HEK293 (cell line): ENCODE results near the gene PRDX3.

Source experiments
- CTCF ChIA-PET: fragments of 350-600 bp; formaldehyde crosslinking; extraction: SDS; loops from one replicate; lab custom pipeline; 2021; ENCODE audit warnings: antibody characterized with exemption; lab: Yijun Ruan, JAX
- POLR2A ChIA-PET: fragments of 300-600 bp; formaldehyde crosslinking; extraction: SDS; loops from one replicate; lab custom pipeline; 2020; ENCODE audit warnings: antibody characterized with exemption, inconsistent platforms; lab: Yijun Ruan, JAX
- H3K27ac ChIP-seq: fragments of 200-500 bp; sonication (Bioruptor generic); 2 replicates; pipeline ENCODE4 v1.5.1; 2014; ENCODE audit warnings: low read depth, low read length, control low read depth, inconsistent platforms; ENCODE audit errors: extremely low read depth
- H3K36me3 ChIP-seq, 2 experiments: fragments of 200-500 bp in 1 of 2; sonication (Bioruptor generic) in 1 of 2; 1 replicate in 1 of 2; 2 replicates in 1 of 2; pipeline ENCODE4 v1.5.1; 2014 to 2017; ENCODE audit warnings: inconsistent platforms in 2 of 2, low read length in 2 of 2; ENCODE audit not compliant: control insufficient read depth in 2 of 2, insufficient read depth in 1 of 2
- H3K4me1 ChIP-seq: fragments of 200-500 bp; sonication (Bioruptor generic); 2 replicates; pipeline ENCODE4 v1.5.1; 2014; ENCODE audit warnings: mild to moderate bottlenecking, low read length, inconsistent platforms; ENCODE audit not compliant: control insufficient read depth, insufficient read depth
- H3K4me3 ChIP-seq: 2 replicates; pipeline ENCODE4 v1.5.1; 2011; ENCODE audit warnings: low read depth, mild to moderate bottlenecking, control low read depth, low read length, moderate library complexity
- H3K9me3 ChIP-seq: fragments of 200-500 bp; sonication (Bioruptor generic); 2 replicates; pipeline ENCODE4 v1.5.1; 2014; ENCODE audit warnings: low read depth, low read length, inconsistent platforms; ENCODE audit not compliant: control insufficient read depth, insufficient read depth
- IKZF3 ChIP-seq: fragments of 450-650 bp; IDR thresholded peaks from 2 replicates; pipeline ENCODE4 v1.5.0; 2018; ENCODE audit warnings: missing biosample characterization, mild to moderate bottlenecking, missing genetic modification characterization, moderate library complexity
- KLF7 ChIP-seq: fragments of 450-650 bp; formaldehyde crosslinking; IDR thresholded peaks from 2 replicates; pipeline ENCODE4 v1.5.1; 2016; ENCODE audit warnings: missing biosample characterization, missing genetic modification characterization, borderline replicate concordance
- SCRT2 ChIP-seq: fragments of 450-650 bp; formaldehyde crosslinking; IDR thresholded peaks from 2 replicates; pipeline ENCODE4 v1.5.1; 2016; ENCODE audit warnings: missing biosample characterization, missing genetic modification characterization
- ZNF114 ChIP-seq: fragments of 450-650 bp; formaldehyde crosslinking; IDR thresholded peaks from 2 replicates; pipeline ENCODE4 v1.5.0; 2017; ENCODE audit warnings: missing biosample characterization, missing genetic modification characterization
- ZNF140 ChIP-seq: fragments of 450-650 bp; formaldehyde crosslinking; IDR thresholded peaks from 2 replicates; pipeline ENCODE4 v1.5.1; 2016; ENCODE audit warnings: missing biosample characterization, missing genetic modification characterization
- ZNF146 ChIP-seq: fragments of 450-650 bp; formaldehyde crosslinking; IDR thresholded peaks from 2 replicates; pipeline ENCODE4 v1.5.1; 2016; ENCODE audit warnings: missing biosample characterization, missing genetic modification characterization
- ZNF148 ChIP-seq: fragments of 450-650 bp; formaldehyde crosslinking; IDR thresholded peaks from 2 replicates; pipeline ENCODE4 v1.5.0; 2017; ENCODE audit warnings: missing biosample characterization, missing genetic modification characterization, borderline replicate concordance
- ZNF335 ChIP-seq: fragments of 450-650 bp; formaldehyde crosslinking; conservative IDR thresholded peaks from 2 replicates; pipeline ENCODE4 v1.5.1; 2016; ENCODE audit warnings: missing biosample characterization, missing genetic modification characterization
- ZNF394 ChIP-seq: fragments of 450-650 bp; formaldehyde crosslinking; IDR thresholded peaks from 2 replicates; pipeline ENCODE4 v1.5.1; 2016; ENCODE audit warnings: missing biosample characterization, missing genetic modification characterization, mild to moderate bottlenecking, moderate library complexity, borderline replicate concordance
- ZNF416 ChIP-seq: fragments of 450-650 bp; formaldehyde crosslinking; IDR thresholded peaks from 2 replicates; pipeline ENCODE4 v1.5.1; 2016; ENCODE audit warnings: missing biosample characterization, missing genetic modification characterization
- ZNF501 ChIP-seq: fragments of 450-650 bp; formaldehyde crosslinking; IDR thresholded peaks from 2 replicates; pipeline ENCODE4 v1.5.1; 2016; ENCODE audit warnings: missing biosample characterization, missing genetic modification characterization
- ZNF707 ChIP-seq: fragments of 450-650 bp; formaldehyde crosslinking; IDR thresholded peaks from 2 replicates; pipeline ENCODE4 v1.5.1; 2016; ENCODE audit warnings: missing biosample characterization, missing genetic modification characterization
- ZNF768 ChIP-seq: fragments of 450-650 bp; formaldehyde crosslinking; IDR thresholded peaks from 2 replicates; pipeline ENCODE4 v1.5.1; 2018; ENCODE audit warnings: missing biosample characterization, mild to moderate bottlenecking, missing genetic modification characterization
- ZNF792 ChIP-seq: fragments of 450-650 bp; formaldehyde crosslinking; IDR thresholded peaks from 2 replicates; pipeline ENCODE4 v1.5.1; 2016; ENCODE audit warnings: missing biosample characterization, missing genetic modification characterization
- ZNF830 ChIP-seq: fragments of 450-650 bp; IDR thresholded peaks from 2 replicates; pipeline ENCODE4 v1.5.0; 2018; ENCODE audit warnings: missing biosample characterization, missing genetic modification characterization, low read depth, mild to moderate bottlenecking, moderate library complexity
- TF ChIP-seq, protein P1 (sequence below): fragments of 450-650 bp; formaldehyde crosslinking; IDR thresholded peaks from 2 replicates; pipeline ENCODE4 v1.5.1; 2016; ENCODE audit warnings: missing biosample characterization, missing genetic modification characterization
- TF ChIP-seq, protein P2 (sequence below): fragments of 450-650 bp; formaldehyde crosslinking; IDR thresholded peaks from 2 replicates; pipeline ENCODE4 v1.5.1; 2016; ENCODE audit warnings: missing biosample characterization, missing genetic modification characterization
- TF ChIP-seq, protein P3 (sequence below): fragments of 450-650 bp; formaldehyde crosslinking; IDR thresholded peaks from 2 replicates; pipeline ENCODE4 v1.5.1; 2017; ENCODE audit warnings: missing biosample characterization, missing genetic modification characterization

Gene PRDX3

DNA sequence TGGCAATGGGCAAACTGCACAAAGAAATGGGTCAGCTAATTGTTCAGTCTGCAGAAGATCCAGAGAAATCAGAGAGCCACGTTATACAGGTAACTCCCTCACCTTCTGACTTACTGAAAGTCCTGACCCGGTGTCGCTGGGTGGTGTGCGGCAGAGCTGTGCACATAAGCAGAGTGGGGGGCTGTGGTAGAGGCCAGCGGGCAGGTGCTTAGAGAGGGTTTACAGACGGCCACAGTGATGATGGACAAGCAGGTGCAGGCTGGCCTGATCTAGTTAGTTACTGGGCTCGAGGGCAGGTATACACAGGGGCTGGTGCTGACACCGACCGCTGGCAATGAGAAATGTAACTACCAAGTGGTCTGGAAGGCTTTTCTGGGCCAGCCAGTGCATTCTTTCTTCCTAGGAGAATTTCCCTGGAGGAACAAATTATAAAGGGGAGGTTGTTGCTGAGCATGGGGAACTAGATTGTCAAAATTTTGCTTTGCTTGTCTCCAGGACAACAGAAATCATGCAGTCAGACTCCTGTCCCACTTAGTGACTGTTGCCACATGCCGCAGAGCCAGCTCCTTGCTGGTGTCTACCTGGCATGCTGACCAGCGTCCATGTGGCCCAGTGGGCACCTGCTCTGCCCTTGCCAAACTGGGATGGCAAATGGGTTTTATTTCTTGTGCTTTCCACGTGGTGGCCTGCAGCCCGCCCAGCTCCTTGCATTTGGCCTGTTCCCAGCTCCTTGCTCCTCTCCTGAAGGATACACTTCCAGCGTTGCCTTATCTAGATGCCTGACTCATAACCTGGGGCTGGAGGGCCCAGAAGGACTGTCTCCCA is 45.9 kb downstream of the PRDX3 start (continued):
- TF ChIP-seq, protein P1, sequence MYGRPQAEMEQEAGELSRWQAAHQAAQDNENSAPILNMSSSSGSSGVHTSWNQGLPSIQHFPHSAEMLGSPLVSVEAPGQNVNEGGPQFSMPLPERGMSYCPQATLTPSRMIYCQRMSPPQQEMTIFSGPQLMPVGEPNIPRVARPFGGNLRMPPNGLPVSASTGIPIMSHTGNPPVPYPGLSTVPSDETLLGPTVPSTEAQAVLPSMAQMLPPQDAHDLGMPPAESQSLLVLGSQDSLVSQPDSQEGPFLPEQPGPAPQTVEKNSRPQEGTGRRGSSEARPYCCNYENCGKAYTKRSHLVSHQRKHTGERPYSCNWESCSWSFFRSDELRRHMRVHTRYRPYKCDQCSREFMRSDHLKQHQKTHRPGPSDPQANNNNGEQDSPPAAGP (tag by site-specific recombination): no peak
- no peak for TF ChIP-seq ZNF707
- TF ChIP-seq IKZF3 (tag by site-specific recombination): no peak
- TF ChIP-seq KLF7 (tag by site-specific recombination): no peak
- TF ChIP-seq ZNF830 (tag by site-specific recombination): no peak
- TF ChIP-seq ZNF148 (tag by site-specific recombination): no peak
- no peak for TF ChIP-seq ZNF501 (tag by site-specific recombination)
- TF ChIP-seq ZNF146 (tag by site-specific recombination): no peak
- no peak for TF ChIP-seq ZNF768

DNA sequence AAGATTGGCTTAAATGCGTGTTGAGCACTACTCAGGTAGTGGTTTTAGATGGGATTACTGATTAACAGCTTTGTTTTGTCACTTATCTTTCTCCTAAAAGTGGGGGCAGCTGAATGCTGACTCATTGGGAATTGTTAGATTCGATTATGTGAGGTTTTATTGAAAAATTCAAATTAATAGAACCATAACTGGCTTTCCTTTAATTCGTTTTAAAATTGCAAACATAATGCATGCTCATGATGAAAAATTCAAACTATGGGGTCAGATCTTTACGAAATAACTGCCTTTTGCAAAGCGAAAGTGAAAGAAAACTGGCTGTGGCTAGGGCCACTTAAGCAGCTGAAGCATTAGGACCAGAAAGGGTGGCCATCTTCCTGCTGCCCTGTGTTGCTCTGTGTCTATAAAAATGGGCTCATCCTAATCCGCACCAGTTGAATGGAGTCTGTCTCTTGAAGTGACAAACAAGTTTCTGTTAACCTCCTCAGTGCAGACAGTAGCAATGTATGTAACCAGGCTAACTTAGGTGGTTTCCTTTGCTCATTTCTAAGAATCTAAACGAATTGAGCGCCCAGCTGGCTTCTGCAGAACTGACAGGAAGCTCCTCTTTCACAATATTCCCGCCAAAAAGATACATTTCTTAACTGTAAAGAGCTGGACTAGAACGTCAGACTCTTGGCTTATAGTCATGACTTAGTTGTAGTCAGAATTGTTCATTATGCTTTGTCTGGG is 46.9 kb downstream of the PRDX3 start:
- H3K9me3 ChIP-seq: no peaks in the 10 kb centered on the region
- ChIA-PET POLR2A (interaction anchor here (0.7 kb wide), 1 partner anchor 388 kb away, joined by 3 read pairs; no protein-coding TSS in a partner anchor), CTCF (interaction anchor here (1.2 kb wide), 1 partner anchor 13 kb away, joined by 4 read pairs; no protein-coding TSS in a partner anchor)
- H3K36me3 ChIP-seq: peaks cover 54 to 73% of the 10 kb centered on the region in 2 experiments
- H3K4me1 ChIP-seq: no peaks in the 10 kb centered on the region
- no peak overlapping the region for H3K27ac ChIP-seq
- H3K4me3 ChIP-seq: no peak overlapping the region
- 0 out of 2 replicates have a peak, but pooled peaks have one; percentile 35 for TF ChIP-seq SCRT2 (tag by site-specific recombination)
- no peak for TF ChIP-seq ZNF792 (tag by site-specific recombination)

DNA sequence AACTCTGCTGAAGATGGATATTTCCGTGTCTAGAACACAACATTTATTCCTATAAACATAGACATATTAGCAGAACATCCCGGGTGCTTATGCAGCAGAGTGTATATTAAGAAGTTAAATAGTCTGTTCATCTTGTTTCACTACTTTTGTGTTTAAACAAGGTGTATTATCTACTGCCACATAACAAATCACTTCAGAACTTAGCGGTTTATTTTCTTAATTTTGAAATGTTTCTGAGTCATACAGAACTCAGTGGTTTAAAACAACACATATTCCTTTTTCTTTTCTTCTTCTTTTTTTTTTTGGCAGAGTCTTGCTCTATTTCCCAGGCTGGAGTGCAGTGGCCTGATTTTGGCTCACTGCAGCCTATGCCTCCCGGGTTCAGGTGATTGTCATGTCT is 48.9 kb downstream of the PRDX3 start:
- H3K36me3 ChIP-seq: peaks cover 66 to 79% of the 10 kb centered on the region in 2 experiments
- no peaks in the 10 kb centered on the region for H3K4me1 ChIP-seq
- POLR2A ChIA-PET: no interaction called here
- H3K27ac ChIP-seq: no peak overlapping the region
- no peak overlapping the region for H3K4me3 ChIP-seq
- H3K9me3 ChIP-seq: no peaks in the 10 kb centered on the region
- CTCF ChIA-PET: no interaction called here
- no peak for TF ChIP-seq ZNF416 (tag by site-specific recombination)
- TF ChIP-seq, all 188 proteins: peak for 0

DNA sequence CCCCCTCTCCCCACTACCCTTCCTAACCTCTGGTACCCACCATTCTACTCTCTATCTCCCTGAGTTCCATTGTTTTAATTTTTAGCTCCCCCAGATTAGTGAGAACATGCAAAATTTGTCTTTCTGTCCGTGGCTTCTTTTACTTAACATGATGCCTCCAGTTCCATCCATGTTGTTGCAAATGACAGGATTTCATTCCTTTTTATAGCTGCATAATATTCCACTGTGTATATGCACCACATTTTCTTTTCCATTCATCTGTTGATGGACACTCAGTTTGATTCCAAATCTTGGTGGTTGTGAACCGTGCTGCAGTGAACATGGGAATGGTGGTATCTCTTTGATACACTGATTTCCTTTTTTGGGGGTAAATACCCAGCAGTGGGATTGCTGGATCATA is 52.7 kb downstream of the PRDX3 start:
- CTCF ChIA-PET: interaction anchor here (0.6 to 0.7 kb wide), 3 partner anchors 22 to 675 kb away, joined by 3 to 4 read pairs (median 3); partner anchors contain the start of gene DENND10
- Histone ChIP-seq H3K4me3 (no peak overlapping the region), H3K4me1 (no peaks in the 10 kb centered on the region), H3K36me3 (peaks cover 73 to 85% of the 10 kb centered on the region in 2 experiments), H3K27ac (no peak overlapping the region), H3K9me3 (no peaks in the 10 kb centered on the region)
- TF ChIP-seq ZNF146 (tag by site-specific recombination): peak; percentile 93
- TF ChIP-seq ZNF114 (tag by site-specific recombination): no peak
- TF ChIP-seq ZNF394 (tag by site-specific recombination): no peak
- TF ChIP-seq ZNF335: no peak
- TF ChIP-seq, protein P2, sequence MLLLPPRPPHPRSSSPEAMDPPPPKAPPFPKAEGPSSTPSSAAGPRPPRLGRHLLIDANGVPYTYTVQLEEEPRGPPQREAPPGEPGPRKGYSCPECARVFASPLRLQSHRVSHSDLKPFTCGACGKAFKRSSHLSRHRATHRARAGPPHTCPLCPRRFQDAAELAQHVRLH (tag by site-specific recombination): 0 out of 2 replicates have a peak, but pooled peaks have one; percentile 22
- TF ChIP-seq, protein P3, sequence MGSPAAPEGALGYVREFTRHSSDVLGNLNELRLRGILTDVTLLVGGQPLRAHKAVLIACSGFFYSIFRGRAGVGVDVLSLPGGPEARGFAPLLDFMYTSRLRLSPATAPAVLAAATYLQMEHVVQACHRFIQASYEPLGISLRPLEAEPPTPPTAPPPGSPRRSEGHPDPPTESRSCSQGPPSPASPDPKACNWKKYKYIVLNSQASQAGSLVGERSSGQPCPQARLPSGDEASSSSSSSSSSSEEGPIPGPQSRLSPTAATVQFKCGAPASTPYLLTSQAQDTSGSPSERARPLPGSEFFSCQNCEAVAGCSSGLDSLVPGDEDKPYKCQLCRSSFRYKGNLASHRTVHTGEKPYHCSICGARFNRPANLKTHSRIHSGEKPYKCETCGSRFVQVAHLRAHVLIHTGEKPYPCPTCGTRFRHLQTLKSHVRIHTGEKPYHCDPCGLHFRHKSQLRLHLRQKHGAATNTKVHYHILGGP: no peak
- no peak for TF ChIP-seq ZNF140 (tag by site-specific recombination)
- POLR2A ChIA-PET: no interaction called here
